SK-N-SH (cell line): Measurements from ENCODE around the gene BLVRA. TPM values are rescaled to one million over a fixed set of nuclear protein-coding genes. Genes with fewer than 3 reads are reported as not detected.

Source experiments
- CTCF ChIA-PET: fragments of 300-600, 350-600 bp; formaldehyde crosslinking; extraction: SDS; loops from one replicate; lab custom pipeline; 2021; lab: Yijun Ruan, JAX
- POLR2A ChIA-PET: fragments of 350-600 bp; sonication (Branson Sonifier 250); formaldehyde crosslinking; extraction: SDS; loops from one replicate; lab custom pipeline; 2020; ENCODE audit warnings: antibody characterized with exemption, inconsistent platforms; lab: Yijun Ruan, JAX
- DNase-seq: peaks from one replicate; pipeline ENCODE4 v3.0.0; 2012
- H2AFZ ChIP-seq: fragments of 200-600 bp; sonication (generic); 2 replicates; pipeline ENCODE4 v1.8.1; 2016; ENCODE audit warnings: antibody characterized with exemption, mild to moderate bottlenecking, low read depth
- H3F3A ChIP-seq: fragments of 200-600 bp; sonication (generic); replicated peaks from 2 replicates; pipeline ENCODE3; 2016; ENCODE audit warnings: antibody characterized with exemption, mild to moderate bottlenecking; ENCODE audit not compliant: insufficient read depth
- H3K27ac ChIP-seq, 2 experiments: fragments of 200-500 bp in 1 of 2; fragments of 200-600 bp in 1 of 2; sonication (Bioruptor generic) in 1 of 2; sonication (generic), shearing (Covaris generic) in 1 of 2; 2 replicates each; pipeline versions ENCODE4 v1.5.1 to v1.6.1; 2014 to 2016; ENCODE audit warnings: low read depth in 2 of 2, inconsistent platforms in 1 of 2, low read length in 1 of 2, mild to moderate bottlenecking in 1 of 2, mixed read lengths in 1 of 2
- H3K27me3 ChIP-seq: fragments of 200-600 bp; sonication (generic), shearing (Covaris generic); 2 replicates; pipeline ENCODE4 v1.6.1; 2016; ENCODE audit warnings: mixed run types; ENCODE audit not compliant: insufficient read depth
- H3K36me3 ChIP-seq, 2 experiments: fragments of 200-500 bp in 1 of 2; fragments of 200-600 bp in 1 of 2; sonication (Bioruptor generic) in 1 of 2; sonication (generic) in 1 of 2; replicated peaks in 1 of 2; 2 replicates each; pipeline versions ENCODE3 to v1.5.1; 2014 to 2016; ENCODE audit warnings: low read length in 1 of 2, mild to moderate bottlenecking in 1 of 2; ENCODE audit not compliant: insufficient read depth in 2 of 2, control insufficient read depth in 1 of 2
- H3K4me1 ChIP-seq, 2 experiments: fragments of 200-500 bp in 1 of 2; fragments of 200-600 bp in 1 of 2; sonication (Bioruptor generic) in 1 of 2; sonication (generic), shearing (Covaris generic) in 1 of 2; 2 replicates each; pipeline versions ENCODE4 v1.5.1 to v1.6.1; 2014 to 2016; ENCODE audit warnings: low read depth in 1 of 2, low read length in 1 of 2, mixed run types in 1 of 2; ENCODE audit not compliant: insufficient read depth in 2 of 2, control insufficient read depth in 1 of 2
- H3K4me2 ChIP-seq: fragments of 200-600 bp; sonication (generic), shearing (Covaris generic); 2 replicates; pipeline ENCODE4 v1.6.1; 2017; ENCODE audit warnings: mixed run types
- H3K4me3 ChIP-seq, 2 experiments: fragments of 200-500 bp in 1 of 2; fragments of 200-600 bp in 1 of 2; sonication (Bioruptor generic) in 1 of 2; sonication (generic), shearing (Covaris generic) in 1 of 2; 2 replicates each; pipeline versions ENCODE4 v1.5.1 to v1.8.1; 2014 to 2016; ENCODE audit warnings: low read depth in 2 of 2, inconsistent platforms in 1 of 2, low read length in 1 of 2, mild to moderate bottlenecking in 1 of 2, mixed read lengths in 1 of 2, moderate library complexity in 1 of 2
- H3K79me2 ChIP-seq: fragments of 200-600 bp; sonication (generic); 2 replicates; pipeline ENCODE4 v1.8.1; 2017; ENCODE audit warnings: mild to moderate bottlenecking; ENCODE audit not compliant: insufficient read depth
- H3K9ac ChIP-seq: fragments of 200-600 bp; sonication (generic); 2 replicates; pipeline ENCODE4 v1.6.1; 2017; ENCODE audit warnings: mixed run types
- H3K9me2 ChIP-seq: fragments of 200-600 bp; sonication (generic); 2 replicates; pipeline ENCODE4 v1.6.1; 2017; ENCODE audit warnings: mixed run types
- H3K9me3 ChIP-seq: fragments of 200-600 bp; sonication (generic); 2 replicates; pipeline ENCODE4 v1.6.1; 2017; ENCODE audit warnings: mixed run types, mild to moderate bottlenecking, moderate library complexity
- H4K20me1 ChIP-seq: fragments of 200-600 bp; sonication (generic); 2 replicates; pipeline ENCODE4 v1.6.1; 2017; ENCODE audit warnings: mild to moderate bottlenecking, mixed run types; ENCODE audit not compliant: insufficient read depth
- CHD2 ChIP-seq: fragments of 150-350 bp; IDR thresholded peaks from 2 replicates; pipeline ENCODE4 v1.6.1; 2018; ENCODE audit warnings: low read length; ENCODE audit not compliant: partially characterized antibody
- ELF1 ChIP-seq: IDR thresholded peaks from 2 replicates; pipeline ENCODE4 v1.4.0; 2012
- FOSL2 ChIP-seq: IDR thresholded peaks from 2 replicates; pipeline ENCODE4 v1.4.0; 2012; ENCODE audit warnings: low read depth, mild to moderate bottlenecking, moderate library complexity, borderline replicate concordance
- FOXM1 ChIP-seq: IDR thresholded peaks from 2 replicates; pipeline ENCODE4 v1.4.0; 2012; ENCODE audit warnings: low read depth, mild to moderate bottlenecking
- GABPA ChIP-seq: IDR thresholded peaks from 2 replicates; pipeline ENCODE4 v1.4.0; 2012; ENCODE audit warnings: low read depth, mild to moderate bottlenecking
- JUND ChIP-seq: IDR thresholded peaks from 2 replicates; pipeline ENCODE4 v1.4.0; 2012
- NFIC ChIP-seq: IDR thresholded peaks from 2 replicates; pipeline ENCODE4 v1.4.0; 2012; ENCODE audit warnings: borderline replicate concordance
- NRF1 ChIP-seq: IDR thresholded peaks from 2 replicates; pipeline ENCODE4 v1.6.1; 2012; ENCODE audit warnings: low read depth, mild to moderate bottlenecking, low read length
- POLR2AphosphoS5 ChIP-seq: IDR thresholded peaks from 2 replicates; pipeline ENCODE4 v1.6.1; 2012; ENCODE audit warnings: low read depth, low read length
- RCOR1 ChIP-seq: fragments of 150-350 bp; IDR thresholded peaks from 2 replicates; pipeline ENCODE4 v1.6.1; 2017; ENCODE audit warnings: antibody characterized with exemption, low read length
- SIN3A ChIP-seq: IDR thresholded peaks from 2 replicates; pipeline ENCODE4 v1.6.1; 2012; ENCODE audit warnings: low read depth, mild to moderate bottlenecking, low read length, moderate library complexity, borderline replicate concordance
- TAF1 ChIP-seq: IDR thresholded peaks from 2 replicates; pipeline ENCODE4 v1.6.1; 2012; ENCODE audit warnings: low read depth, mild to moderate bottlenecking, low read length, moderate library complexity, borderline replicate concordance
- TCF12 ChIP-seq: IDR thresholded peaks from 2 replicates; pipeline ENCODE4 v1.4.0; 2012
- TEAD4 ChIP-seq: IDR thresholded peaks from 2 replicates; pipeline ENCODE4 v1.4.0; 2012; ENCODE audit warnings: mild to moderate bottlenecking, borderline replicate concordance; ENCODE audit not compliant: insufficient read depth
- WGBS: methylation state at CpG from one replicate; pipeline ENCODE4 v1.1.6; 2017; ENCODE audit warnings: low lambda C conversion rate; 5-methylcytosine and 5-hydroxymethylcytosine counted together
- polyA plus RNA-seq, 3 experiments: library from polyadenylated mRNA; depleted of rRNA; stranded (reverse); fragments of >200 nt; gene quantifications; 2 replicates each; pipeline ENCODE4 v1.2.3, GENCODE V29; 2012
- TF ChIP-seq, protein P1 (sequence below): IDR thresholded peaks from 2 replicates; pipeline ENCODE4 v1.4.0; 2012; ENCODE audit warnings: low read depth
- TF ChIP-seq, protein P2 (sequence below): IDR thresholded peaks from 2 replicates; pipeline ENCODE4 v1.6.1; 2012; ENCODE audit warnings: mild to moderate bottlenecking, low read depth, low read length, moderate library complexity
- TF ChIP-seq, protein P3 (sequence below): fragments of 200-600 bp; sonication (generic); IDR thresholded peaks from 2 replicates; pipeline ENCODE4 v1.6.1; 2017; ENCODE audit warnings: antibody characterized with exemption, mild to moderate bottlenecking, moderate library complexity
- TF ChIP-seq, protein P4 (sequence below): fragments of 150-350 bp; IDR thresholded peaks from 2 replicates; pipeline ENCODE4 v1.6.1; 2016; ENCODE audit warnings: mild to moderate bottlenecking, low read depth, low read length

BLVRA gene, protein sequence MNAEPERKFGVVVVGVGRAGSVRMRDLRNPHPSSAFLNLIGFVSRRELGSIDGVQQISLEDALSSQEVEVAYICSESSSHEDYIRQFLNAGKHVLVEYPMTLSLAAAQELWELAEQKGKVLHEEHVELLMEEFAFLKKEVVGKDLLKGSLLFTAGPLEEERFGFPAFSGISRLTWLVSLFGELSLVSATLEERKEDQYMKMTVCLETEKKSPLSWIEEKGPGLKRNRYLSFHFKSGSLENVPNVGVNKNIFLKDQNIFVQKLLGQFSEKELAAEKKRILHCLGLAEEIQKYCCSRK
- 111 and 123 TPM in 2 replicates for polyA plus RNA-seq (2012; rRNA removed)
- polyA plus RNA-seq (2012; cell fraction: cytosol; rRNA removed): 139 and 156 TPM in 2 replicates
- 51.7 and 55.2 TPM in 2 replicates for polyA plus RNA-seq (2012; cell fraction: nucleus; rRNA removed)

DNA sequence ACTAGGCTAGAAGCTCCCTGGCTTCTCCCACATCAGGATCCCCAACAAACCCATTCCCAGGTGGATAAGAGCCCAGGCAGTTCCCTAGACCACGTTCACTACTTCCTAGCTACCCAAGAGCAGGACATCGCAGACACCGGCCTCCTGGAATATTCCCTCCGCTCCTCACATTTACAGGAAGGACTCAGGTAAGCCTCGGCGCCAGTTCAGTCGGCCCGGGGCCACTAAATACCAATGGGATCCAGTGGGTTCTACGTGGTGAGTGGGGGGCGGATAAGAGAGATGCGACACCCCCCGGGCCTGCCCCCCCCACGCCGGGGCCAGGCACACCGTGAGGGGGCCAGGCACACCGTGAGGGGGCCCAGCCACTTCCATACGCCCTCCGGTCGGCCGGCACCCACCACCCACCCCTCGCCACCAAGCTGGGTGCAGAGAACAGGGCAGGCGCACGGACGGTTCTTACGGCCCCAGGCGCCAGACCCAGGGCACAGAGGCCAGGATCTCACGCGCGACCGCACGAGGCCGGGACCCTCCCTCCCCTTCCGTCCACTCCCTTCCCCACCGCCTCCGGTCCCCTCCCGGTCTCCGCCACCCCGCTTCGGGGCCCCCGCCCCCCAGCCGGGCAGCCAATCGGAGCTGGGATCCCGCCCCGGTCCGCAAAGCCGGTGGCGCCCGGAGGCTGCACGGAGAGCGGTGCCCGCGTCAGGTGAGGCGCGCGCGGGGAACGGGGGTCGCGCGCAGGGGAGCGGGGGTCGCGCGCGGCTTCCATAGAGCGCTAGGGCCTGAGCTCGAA lies at the start of gene BLVRA:
Gene BLVRA, plus strand, starts transcription at position 652 of the 793 bp plus-strand sequence. CDS start 12,479 bp downstream, outside the sequence.
- Histone ChIP-seq H3K27me3 (no peaks in the 10 kb centered on the region), H3K4me1 (peaks cover 4 to 14% of the 10 kb centered on the region in 2 experiments; a peak in 2 of 4 replicates), H3K9me2 (no peaks in the 10 kb centered on the region), H3K9me3 (no peaks in the 10 kb centered on the region), H3F3A (peaks cover 6% of the 10 kb centered on the region), H3K4me3 (peak within 1 kb of the TSS; percentile 74 to 83), H2AFZ (peak within 1 kb of the TSS; percentile 86), H3K4me2 (peak within 1 kb of the TSS; percentile 91), H3K36me3 (peaks cover 0 to 4% of the 10 kb centered on the region in 2 experiments), H3K9ac (peak within 1 kb of the TSS; percentile 84), H3K27ac (peak within 1 kb of the TSS; percentile 66 to 75), H3K79me2 (peaks cover 26% of the 10 kb centered on the region), H4K20me1 (no peaks in the 10 kb centered on the region)
- ChIA-PET POLR2A (interaction anchor here (0.7 to 2.4 kb wide), 8 partner anchors 9 to 227 kb away, joined by 3 to 12 read pairs (median 4); partner anchors contain the start of genes COA1, STK17A and UBE2D4), CTCF (interaction anchor here (1.3 to 3.7 kb wide), 4 partner anchors 13 to 176 kb away, joined by 4 to 19 read pairs (median 8); partner anchors contain the start of gene STK17A)
- TF ChIP-seq CHD2 (peak; percentile 45), SIN3A (0 out of 2 replicates have a peak, but pooled peaks have one; percentile 10), NFIC (no peak), NRF1 (no peak), TAF1 (peak; percentile 29; the same call in 1 of the 2 replicates), POLR2AphosphoS5 (peak; percentile 47; the same call in 1 of the 2 replicates), FOXM1 (no peak), GABPA (peak; percentile 11; the same call in 1 of the 2 replicates)
- TF ChIP-seq, protein P1, sequence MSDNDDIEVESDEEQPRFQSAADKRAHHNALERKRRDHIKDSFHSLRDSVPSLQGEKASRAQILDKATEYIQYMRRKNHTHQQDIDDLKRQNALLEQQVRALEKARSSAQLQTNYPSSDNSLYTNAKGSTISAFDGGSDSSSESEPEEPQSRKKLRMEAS: peak; percentile 53; the same call in 1 of the 2 replicates
- WGBS: 46% methylated on average over 20 of the region's 67 CpGs
- peak; percentile 100 for DNase-seq

DNA sequence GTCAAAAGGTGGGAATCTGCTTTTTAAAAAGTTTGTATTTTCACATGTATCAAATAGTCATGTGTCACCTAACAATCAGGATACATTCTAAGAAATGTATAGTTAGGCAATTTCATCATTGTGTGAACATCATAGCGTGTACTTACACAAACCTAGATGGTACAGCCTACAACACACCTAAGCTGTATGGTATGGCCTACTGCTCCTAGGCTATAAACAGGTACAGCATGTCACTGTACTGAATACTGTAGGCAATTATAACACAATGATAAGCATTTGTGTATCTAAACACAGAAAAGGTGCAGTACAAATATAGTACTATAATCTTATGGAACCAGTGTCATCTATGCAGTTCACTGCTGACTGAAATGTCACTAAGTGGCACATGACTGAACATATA lies 47.0 kb upstream of the BLVRA start:
- H3K79me2 ChIP-seq: peaks cover 94% of the 10 kb centered on the region
- H3K4me2 ChIP-seq: no peak overlapping the region
- DNase-seq: no peak
- ChIA-PET POLR2A (no interaction called here), CTCF (interaction anchor here (0.9 to 5.8 kb wide), 4 partner anchors 9 to 129 kb away, joined by 3 to 37 read pairs (median 18); partner anchors contain the start of gene STK17A)
- no peaks in the 10 kb centered on the region for H3K9me3 ChIP-seq
- no peak overlapping the region for H3K9ac ChIP-seq
- no peaks in the 10 kb centered on the region for H3K4me1 ChIP-seq
- no peaks in the 10 kb centered on the region for H3K27me3 ChIP-seq
- no peaks in the 10 kb centered on the region for H4K20me1 ChIP-seq
- no peak overlapping the region for H3K27ac ChIP-seq
- peaks cover 4% of the 10 kb centered on the region for H3F3A ChIP-seq
- WGBS: 100% methylated on average over 1 of the region's 1 CpG
- H3K36me3 ChIP-seq: peaks cover 0 to 3% of the 10 kb centered on the region in 2 experiments
- no peak overlapping the region for H3K4me3 ChIP-seq
- no peak overlapping the region for H2AFZ ChIP-seq
- H3K9me2 ChIP-seq: no peaks in the 10 kb centered on the region
- TF ChIP-seq RCOR1 (no peak), TEAD4 (no peak), FOSL2 (no peak), TCF12 (no peak), ELF1 (no peak), JUND (no peak), TAF1 (no peak)
- TF ChIP-seq, protein P2, sequence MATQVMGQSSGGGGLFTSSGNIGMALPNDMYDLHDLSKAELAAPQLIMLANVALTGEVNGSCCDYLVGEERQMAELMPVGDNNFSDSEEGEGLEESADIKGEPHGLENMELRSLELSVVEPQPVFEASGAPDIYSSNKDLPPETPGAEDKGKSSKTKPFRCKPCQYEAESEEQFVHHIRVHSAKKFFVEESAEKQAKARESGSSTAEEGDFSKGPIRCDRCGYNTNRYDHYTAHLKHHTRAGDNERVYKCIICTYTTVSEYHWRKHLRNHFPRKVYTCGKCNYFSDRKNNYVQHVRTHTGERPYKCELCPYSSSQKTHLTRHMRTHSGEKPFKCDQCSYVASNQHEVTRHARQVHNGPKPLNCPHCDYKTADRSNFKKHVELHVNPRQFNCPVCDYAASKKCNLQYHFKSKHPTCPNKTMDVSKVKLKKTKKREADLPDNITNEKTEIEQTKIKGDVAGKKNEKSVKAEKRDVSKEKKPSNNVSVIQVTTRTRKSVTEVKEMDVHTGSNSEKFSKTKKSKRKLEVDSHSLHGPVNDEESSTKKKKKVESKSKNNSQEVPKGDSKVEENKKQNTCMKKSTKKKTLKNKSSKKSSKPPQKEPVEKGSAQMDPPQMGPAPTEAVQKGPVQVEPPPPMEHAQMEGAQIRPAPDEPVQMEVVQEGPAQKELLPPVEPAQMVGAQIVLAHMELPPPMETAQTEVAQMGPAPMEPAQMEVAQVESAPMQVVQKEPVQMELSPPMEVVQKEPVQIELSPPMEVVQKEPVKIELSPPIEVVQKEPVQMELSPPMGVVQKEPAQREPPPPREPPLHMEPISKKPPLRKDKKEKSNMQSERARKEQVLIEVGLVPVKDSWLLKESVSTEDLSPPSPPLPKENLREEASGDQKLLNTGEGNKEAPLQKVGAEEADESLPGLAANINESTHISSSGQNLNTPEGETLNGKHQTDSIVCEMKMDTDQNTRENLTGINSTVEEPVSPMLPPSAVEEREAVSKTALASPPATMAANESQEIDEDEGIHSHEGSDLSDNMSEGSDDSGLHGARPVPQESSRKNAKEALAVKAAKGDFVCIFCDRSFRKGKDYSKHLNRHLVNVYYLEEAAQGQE: no peak
- TF ChIP-seq, protein P3, sequence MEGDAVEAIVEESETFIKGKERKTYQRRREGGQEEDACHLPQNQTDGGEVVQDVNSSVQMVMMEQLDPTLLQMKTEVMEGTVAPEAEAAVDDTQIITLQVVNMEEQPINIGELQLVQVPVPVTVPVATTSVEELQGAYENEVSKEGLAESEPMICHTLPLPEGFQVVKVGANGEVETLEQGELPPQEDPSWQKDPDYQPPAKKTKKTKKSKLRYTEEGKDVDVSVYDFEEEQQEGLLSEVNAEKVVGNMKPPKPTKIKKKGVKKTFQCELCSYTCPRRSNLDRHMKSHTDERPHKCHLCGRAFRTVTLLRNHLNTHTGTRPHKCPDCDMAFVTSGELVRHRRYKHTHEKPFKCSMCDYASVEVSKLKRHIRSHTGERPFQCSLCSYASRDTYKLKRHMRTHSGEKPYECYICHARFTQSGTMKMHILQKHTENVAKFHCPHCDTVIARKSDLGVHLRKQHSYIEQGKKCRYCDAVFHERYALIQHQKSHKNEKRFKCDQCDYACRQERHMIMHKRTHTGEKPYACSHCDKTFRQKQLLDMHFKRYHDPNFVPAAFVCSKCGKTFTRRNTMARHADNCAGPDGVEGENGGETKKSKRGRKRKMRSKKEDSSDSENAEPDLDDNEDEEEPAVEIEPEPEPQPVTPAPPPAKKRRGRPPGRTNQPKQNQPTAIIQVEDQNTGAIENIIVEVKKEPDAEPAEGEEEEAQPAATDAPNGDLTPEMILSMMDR: no peak
- TF ChIP-seq, protein P4, sequence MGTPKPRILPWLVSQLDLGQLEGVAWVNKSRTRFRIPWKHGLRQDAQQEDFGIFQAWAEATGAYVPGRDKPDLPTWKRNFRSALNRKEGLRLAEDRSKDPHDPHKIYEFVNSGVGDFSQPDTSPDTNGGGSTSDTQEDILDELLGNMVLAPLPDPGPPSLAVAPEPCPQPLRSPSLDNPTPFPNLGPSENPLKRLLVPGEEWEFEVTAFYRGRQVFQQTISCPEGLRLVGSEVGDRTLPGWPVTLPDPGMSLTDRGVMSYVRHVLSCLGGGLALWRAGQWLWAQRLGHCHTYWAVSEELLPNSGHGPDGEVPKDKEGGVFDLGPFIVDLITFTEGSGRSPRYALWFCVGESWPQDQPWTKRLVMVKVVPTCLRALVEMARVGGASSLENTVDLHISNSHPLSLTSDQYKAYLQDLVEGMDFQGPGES: no peak
